Cardiac fibroblast (primary cell): ENCODE data around the gene PRRT2.
A peak's percentile ranks its signal among the peaks of the same experiment; 100 is the strongest.

ENCODE experiments used
- DNase-seq, 2 donors: peaks; one replicate each; pipeline versions ENCODE4 v3.0.0 to v3.0.0-alpha.2; 2010; ENCODE audit warnings: low read depth in 2 of 2
- H3K4me3 ChIP-seq, 2 donors: replicated peaks in 1 of 2; 1 replicate in 1 of 2; 2 replicates in 1 of 2; pipeline ENCODE4 v1.5.1; 2011; ENCODE audit warnings: low read depth in 2 of 2, low read length in 2 of 2, mild to moderate bottlenecking in 2 of 2, moderate library complexity in 1 of 2
- TF ChIP-seq, protein P1 (sequence below): IDR thresholded peaks from one replicate; pipeline ENCODE4 v1.5.1; 2011; ENCODE audit warnings: low read depth, mild to moderate bottlenecking, low read length, inconsistent platforms

The PRRT2 gene

DNA sequence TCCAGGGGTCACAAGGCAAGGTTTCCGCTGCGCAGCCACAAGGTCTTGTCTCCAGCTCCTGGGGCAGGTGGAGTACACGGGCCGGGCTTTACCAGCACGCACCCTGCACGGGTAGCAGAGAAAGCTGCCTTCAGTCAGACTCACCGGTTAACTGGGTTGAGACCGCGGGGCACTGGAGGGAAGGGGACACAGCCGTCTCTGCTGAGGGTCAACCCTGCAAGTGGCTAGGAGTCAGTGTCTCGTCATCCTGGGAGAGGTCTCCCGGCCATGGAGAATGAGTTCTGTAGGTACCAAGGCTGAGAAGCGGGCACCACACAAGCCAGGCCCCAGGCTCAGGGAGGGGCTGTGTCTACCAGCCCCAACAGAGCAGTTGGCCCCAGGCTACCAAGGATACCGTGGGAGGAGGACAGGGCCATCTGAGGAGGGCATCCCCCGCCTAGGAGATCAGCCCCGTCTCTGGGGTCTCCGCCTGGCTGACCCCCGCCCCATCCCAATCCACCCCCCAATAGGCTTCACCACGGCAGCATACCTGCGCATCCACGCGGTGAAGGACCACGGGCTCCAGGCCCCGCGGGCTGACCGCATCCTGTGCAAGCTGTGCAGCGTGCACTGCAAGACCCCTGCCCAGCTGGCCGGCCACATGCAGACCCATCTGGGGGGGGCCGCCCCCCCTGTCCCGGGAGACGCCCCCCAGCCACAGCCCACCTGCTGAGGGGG lies 2.8 kb upstream of the PRRT2 start:
- DNase-seq, result no peak
- H3K4me3 ChIP-seq, result peak overlapping the region; percentile 52 to 69
- TF ChIP-seq, protein P1, sequence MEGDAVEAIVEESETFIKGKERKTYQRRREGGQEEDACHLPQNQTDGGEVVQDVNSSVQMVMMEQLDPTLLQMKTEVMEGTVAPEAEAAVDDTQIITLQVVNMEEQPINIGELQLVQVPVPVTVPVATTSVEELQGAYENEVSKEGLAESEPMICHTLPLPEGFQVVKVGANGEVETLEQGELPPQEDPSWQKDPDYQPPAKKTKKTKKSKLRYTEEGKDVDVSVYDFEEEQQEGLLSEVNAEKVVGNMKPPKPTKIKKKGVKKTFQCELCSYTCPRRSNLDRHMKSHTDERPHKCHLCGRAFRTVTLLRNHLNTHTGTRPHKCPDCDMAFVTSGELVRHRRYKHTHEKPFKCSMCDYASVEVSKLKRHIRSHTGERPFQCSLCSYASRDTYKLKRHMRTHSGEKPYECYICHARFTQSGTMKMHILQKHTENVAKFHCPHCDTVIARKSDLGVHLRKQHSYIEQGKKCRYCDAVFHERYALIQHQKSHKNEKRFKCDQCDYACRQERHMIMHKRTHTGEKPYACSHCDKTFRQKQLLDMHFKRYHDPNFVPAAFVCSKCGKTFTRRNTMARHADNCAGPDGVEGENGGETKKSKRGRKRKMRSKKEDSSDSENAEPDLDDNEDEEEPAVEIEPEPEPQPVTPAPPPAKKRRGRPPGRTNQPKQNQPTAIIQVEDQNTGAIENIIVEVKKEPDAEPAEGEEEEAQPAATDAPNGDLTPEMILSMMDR, result no peak

DNA sequence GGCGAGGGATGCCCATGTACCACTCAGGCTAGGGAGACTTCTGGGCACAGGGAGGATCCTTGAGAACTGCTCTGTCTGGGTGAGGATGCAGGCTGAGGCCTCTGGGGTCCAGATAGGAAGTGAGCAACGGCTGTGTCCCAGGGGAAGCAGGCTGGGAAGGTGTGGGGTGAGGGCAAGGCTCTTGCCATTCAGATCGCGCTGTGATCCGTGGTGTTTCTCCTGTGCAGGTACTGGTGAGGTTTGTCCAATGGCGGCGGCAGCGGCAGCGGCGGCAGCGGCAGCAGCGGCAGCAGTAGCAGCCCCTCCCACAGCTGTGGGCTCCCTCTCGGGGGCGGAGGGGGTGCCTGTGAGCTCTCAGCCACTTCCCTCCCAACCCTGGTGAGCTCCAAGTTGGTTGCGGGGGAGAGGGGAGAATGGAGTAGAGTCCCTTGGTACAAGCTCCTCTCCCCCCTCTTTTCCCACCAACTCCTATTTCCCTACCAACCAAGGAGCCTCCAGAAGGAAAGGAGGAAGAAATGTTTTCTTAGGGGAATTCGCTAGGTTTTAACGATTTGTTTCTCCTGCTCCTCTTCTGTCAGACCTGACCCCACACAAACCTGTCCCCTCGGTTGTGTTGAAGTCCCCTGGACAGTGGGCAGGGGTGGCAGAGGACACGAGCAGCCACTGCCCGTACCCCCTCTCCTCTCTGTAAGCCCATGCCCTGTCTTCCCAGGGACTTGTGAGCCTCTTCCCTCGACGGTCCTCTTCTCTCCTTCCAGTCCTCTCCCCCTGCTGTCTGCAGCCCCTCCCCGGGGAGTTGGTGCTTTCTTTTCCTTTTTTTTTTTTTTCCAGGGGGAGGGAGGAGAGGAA lies 1.9 kb upstream of the PRRT2 start:
- peak in 1 of 2 donors; percentile 75 for DNase-seq
- TF ChIP-seq, protein P1, result no peak
- peak overlapping the region in 1 of 2 donors; percentile 28 for H3K4me3 ChIP-seq

DNA sequence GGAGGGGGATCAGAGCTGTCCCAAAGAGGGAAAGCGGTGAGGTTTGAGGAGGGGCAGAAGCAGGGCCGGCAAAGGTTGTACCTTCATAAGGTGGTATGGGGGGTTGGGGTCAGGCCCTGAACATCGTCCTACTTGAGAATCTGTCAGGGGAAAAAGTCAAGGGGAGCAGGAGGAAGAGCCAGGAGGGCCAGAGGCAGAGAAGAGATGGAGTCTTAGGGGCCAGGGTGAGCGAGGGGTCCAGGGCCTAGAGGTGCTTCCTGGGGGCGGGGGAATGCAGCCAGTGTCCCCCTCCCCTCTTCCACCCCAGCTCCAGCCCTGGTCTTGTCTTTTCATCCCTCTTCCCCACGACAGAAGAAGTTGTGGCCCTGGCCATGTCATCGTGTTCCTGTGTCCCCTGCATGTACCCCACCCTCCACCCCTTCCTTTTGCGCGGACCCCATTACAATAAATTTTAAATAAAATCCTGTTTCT lies 1.3 kb upstream of the PRRT2 start:
- TF ChIP-seq, protein P1, result no peak
- no peak for DNase-seq
- no peak overlapping the region for H3K4me3 ChIP-seq

DNA sequence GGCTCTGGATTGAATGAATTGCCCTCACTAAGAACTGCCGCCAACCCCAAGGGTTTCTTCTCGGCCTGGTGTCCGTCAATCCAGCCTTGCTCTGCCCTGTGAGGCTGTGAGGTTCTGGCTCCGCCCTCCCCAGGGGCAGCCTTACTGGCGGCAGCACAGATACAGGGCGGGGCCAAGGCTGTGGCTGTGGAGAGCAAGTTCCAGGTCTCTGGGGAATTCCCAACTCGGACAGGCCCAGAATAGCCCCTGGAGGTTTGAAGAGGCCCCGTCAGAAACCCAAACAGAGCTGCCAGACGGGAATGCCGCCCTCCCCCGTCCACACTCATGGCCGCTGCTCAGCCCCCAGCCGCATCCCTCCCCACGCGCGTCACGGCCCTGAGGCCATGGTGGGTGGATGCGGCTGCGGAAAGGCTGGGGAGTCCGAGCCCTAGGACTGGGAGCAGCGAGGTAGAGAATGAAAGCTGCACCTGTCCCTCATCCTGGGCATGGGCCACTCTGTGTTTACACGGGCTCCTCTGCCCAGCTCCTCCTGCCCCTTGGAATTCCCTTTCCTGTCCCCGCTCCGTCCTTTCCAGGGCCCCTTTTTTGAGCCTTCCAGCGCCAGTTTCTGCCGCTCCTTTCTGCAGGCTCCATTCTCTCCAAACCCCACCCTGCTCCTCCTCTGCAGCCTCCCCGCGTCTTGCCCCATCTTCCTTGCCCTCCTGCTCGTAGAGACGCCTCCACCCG lies 660 bp upstream of the PRRT2 start:
- DNase-seq, result peak; percentile 98 to 99
- H3K4me3 ChIP-seq, result peak overlapping the region; percentile 53 to 56
- TF ChIP-seq, protein P1, result no peak

DNA sequence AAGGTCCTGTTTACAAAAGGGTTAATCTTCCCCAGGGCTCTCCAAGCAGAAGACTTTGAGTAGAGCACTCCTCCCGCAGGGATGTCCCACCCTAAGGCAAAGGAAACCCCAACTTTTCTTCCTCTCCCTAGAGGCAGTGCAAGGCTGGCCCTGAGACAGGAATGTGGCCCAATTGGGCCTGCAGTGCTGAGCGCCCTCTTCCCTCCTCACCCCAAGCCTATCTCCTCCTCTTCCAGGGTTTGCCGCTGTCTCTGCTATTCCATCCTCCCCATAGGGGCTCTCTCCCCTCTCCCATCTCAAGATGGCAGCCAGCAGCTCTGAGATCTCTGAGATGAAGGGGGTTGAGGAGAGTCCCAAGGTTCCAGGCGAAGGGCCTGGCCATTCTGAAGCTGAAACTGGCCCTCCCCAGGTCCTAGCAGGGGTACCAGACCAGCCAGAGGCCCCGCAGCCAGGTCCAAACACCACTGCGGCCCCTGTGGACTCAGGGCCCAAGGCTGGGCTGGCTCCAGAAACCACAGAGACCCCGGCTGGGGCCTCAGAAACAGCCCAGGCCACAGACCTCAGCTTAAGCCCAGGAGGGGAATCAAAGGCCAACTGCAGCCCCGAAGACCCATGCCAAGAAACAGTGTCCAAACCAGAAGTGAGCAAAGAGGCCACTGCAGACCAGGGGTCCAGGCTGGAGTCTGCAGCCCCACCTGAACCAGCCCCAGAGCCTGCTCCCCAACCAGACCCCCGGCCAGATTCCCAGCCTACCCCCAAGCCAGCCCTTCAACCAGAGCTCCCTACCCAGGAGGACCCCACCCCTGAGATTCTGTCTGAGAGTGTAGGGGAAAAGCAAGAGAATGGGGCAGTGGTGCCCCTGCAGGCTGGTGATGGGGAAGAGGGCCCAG lies 1.0 kb downstream of the PRRT2 start:
- TF ChIP-seq, protein P1, result no peak
- DNase-seq, result no peak
- H3K4me3 ChIP-seq, result peak overlapping the region; percentile 53 to 56
